ENCODE measurements around the gene SYCP1. TPM values are rescaled to one million over a fixed set of nuclear protein-coding genes. Genes with fewer than 3 reads are reported as not detected.
"Not testable (repeated sequence)": the region's sequence is repeated elsewhere in the genome, so short reads cannot be mapped to it uniquely, and the experiment has no call there.

SYCP1 gene
- total RNA-seq, 2 experiments from 2014 or later, result not detected

DNA sequence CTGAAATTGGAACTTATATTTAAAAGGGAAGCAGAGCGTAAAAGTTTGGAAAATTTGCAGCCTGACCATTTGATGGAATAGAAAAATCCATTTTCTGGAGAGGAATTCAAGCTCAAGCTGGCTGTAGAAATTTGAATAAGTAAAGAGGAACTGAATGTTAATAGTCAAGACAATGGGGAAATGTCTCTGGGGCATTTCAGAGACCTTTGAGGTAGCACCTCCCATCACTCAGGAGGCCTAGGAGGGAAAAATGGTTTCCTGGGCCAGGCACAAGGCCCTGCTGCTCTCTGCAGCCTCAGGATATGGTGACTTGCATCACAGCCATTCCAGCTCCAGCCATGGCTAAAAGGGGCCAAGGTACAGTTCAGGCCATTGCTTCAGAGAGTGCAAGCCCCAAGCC is 157.3 kb downstream of the SYCP1 start:
- Mint-ChIP-seq H3K9me3 (peaks cover 1% of the 10 kb centered on the region), H3K27me3 (no peaks in the 10 kb centered on the region), H3K4me3 (no peak overlapping the region), H3K27ac (no peak overlapping the region), H3K4me1 (ENCODE audit: low read depth) (no peaks in the 10 kb centered on the region), H3K36me3 (ENCODE audit: low read depth) (no peaks in the 10 kb centered on the region)
- intact Hi-C loops (cut with DNase I, micrococcal nuclease), result no loop called here
- no peak for TF ChIP-seq CTCF (IDR thresholded peaks at IDR 0.05)
- no peak overlapping the region for H3K4me3 ChIP-seq (ENCODE audit: low read length)
- H3K9me3 ChIP-seq (ENCODE audit: control insufficient read depth in 1 of 2, insufficient read depth in 1 of 2, low read length in 2 of 2), result no peaks in the 10 kb centered on the region
- no peak overlapping the region for H3K27ac ChIP-seq (ENCODE audit: low read depth in 1 of 2, low read length in 2 of 2)
- ATAC-seq (ENCODE audit: poor library complexity) (no peak), DNase-seq (no peak)
- ChIA-PET CTCF (no interaction called here), POLR2A (interaction anchor here (0.7 kb wide), 1 partner anchor 42 kb away, joined by 3 read pairs; no protein-coding TSS in a partner anchor)
- no peaks in the 10 kb centered on the region for H3K36me3 ChIP-seq (ENCODE audit: insufficient read depth, low read length)
- H3K4me1 ChIP-seq (ENCODE audit: insufficient read depth, low read length), result no peaks in the 10 kb centered on the region
- no peaks in the 10 kb centered on the region for H3K27me3 ChIP-seq (ENCODE audit: control insufficient read depth in 1 of 2, insufficient read depth in 2 of 2, low read length in 2 of 2)

DNA sequence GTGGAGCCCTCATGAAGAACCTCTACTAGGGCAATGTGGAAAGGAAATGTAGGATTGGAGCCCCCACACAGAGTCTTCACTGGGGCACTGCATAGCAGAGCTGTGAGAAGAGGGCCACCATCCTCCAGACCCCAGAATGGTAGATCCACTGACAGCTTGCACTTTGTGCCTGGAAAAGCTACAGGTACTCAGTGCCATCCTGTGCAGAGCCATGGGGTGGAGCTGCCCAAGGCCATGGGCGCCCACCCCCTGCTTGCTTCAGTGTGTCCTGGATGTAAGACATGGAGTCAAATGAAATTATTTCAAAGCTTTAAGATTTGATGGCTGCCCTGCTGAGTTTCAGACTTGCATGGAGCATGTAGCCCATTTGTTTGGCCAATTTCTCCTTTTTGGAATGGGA is 157.8 kb downstream of the SYCP1 start:
- no peak overlapping the region for H3K4me3 ChIP-seq (ENCODE audit: low read length)
- CTCF ChIA-PET, result no interaction called here

DNA sequence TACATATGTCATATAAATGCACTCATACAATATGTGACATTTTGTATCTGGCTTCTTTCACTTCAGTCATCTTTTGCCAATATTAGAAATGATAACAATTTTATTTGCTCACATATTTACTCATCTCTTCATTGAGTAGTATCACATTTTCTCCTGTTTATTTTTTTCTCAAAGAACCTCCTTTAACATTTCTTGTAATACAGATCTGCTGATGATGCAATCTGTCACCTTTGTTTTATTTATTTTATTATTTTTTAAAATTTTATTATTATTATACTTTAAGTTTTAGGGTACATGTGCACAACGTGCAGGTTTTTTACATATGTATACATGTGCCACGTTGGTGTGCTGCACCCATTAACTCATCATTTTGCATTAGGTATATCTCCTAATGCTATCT is 159.1 kb downstream of the SYCP1 start:
- POLR2A ChIA-PET, result no interaction called here
- peaks cover 1% of the 10 kb centered on the region for H3K9me3 Mint-ChIP-seq
- TF ChIP-seq CTCF (IDR thresholded peaks at IDR 0.05), result no peak

More for the DNA sequence above, 157.8 kb downstream of the SYCP1 start:
- Mint-ChIP-seq H3K27ac (no peak overlapping the region), H3K9me3 (peaks cover 1% of the 10 kb centered on the region), H3K4me3 (no peak overlapping the region), H3K36me3 (ENCODE audit: low read depth) (no peaks in the 10 kb centered on the region), H3K27me3 (no peaks in the 10 kb centered on the region), H3K4me1 (ENCODE audit: low read depth) (no peaks in the 10 kb centered on the region)
- Histone ChIP-seq H3K36me3 (ENCODE audit: insufficient read depth, low read length) (no peaks in the 10 kb centered on the region), H3K27ac (ENCODE audit: low read depth in 1 of 2, low read length in 2 of 2) (no peak overlapping the region), H3K9me3 (ENCODE audit: control insufficient read depth in 1 of 2, insufficient read depth in 1 of 2, low read length in 2 of 2) (no peaks in the 10 kb centered on the region), H3K27me3 (ENCODE audit: control insufficient read depth in 1 of 2, insufficient read depth in 2 of 2, low read length in 2 of 2) (no peaks in the 10 kb centered on the region), H3K4me1 (ENCODE audit: insufficient read depth, low read length) (no peaks in the 10 kb centered on the region)
- no peak for TF ChIP-seq CTCF (IDR thresholded peaks at IDR 0.05)
- ATAC-seq (ENCODE audit: poor library complexity) (no peak), DNase-seq (no peak)
- POLR2A ChIA-PET, result interaction anchor here (0.7 kb wide), 1 partner anchor 43 kb away, joined by 3 read pairs; no protein-coding TSS in a partner anchor
- intact Hi-C loops (cut with DNase I, micrococcal nuclease), result no loop called here

GRCh38 chr1:115019549-115019948 is 164.9 kb downstream of the SYCP1 start:
- CTCF ChIA-PET; H3K36me3 Mint-ChIP-seq (ENCODE audit: low read depth); DNase-seq; intact Hi-C loops (cut with DNase I, micrococcal nuclease); H3K27ac ChIP-seq (ENCODE audit: low read depth in 1 of 2, low read length in 2 of 2); POLR2A ChIA-PET; H3K27me3 ChIP-seq (ENCODE audit: control insufficient read depth in 1 of 2, insufficient read depth in 2 of 2, low read length in 2 of 2); H3K4me3 ChIP-seq (ENCODE audit: low read length); H3K4me3 Mint-ChIP-seq; H3K36me3 ChIP-seq (ENCODE audit: insufficient read depth, low read length); H3K4me1 Mint-ChIP-seq (ENCODE audit: low read depth); H3K9me3 Mint-ChIP-seq; H3K4me1 ChIP-seq (ENCODE audit: insufficient read depth, low read length); H3K27ac Mint-ChIP-seq; ATAC-seq (ENCODE audit: poor library complexity); H3K9me3 ChIP-seq (ENCODE audit: control insufficient read depth in 1 of 2, insufficient read depth in 1 of 2, low read length in 2 of 2): not testable (repeated sequence)
- peaks cover 40% of the 10 kb centered on the region for H3K27me3 Mint-ChIP-seq

More for the DNA sequence above, 159.1 kb downstream of the SYCP1 start:
- Mint-ChIP-seq H3K27ac (no peak overlapping the region), H3K4me1 (ENCODE audit: low read depth) (no peaks in the 10 kb centered on the region), H3K36me3 (ENCODE audit: low read depth) (no peaks in the 10 kb centered on the region), H3K27me3 (peaks cover 5% of the 10 kb centered on the region), H3K4me3 (no peak overlapping the region)
- ATAC-seq (ENCODE audit: poor library complexity) (no peak), DNase-seq (no peak)
- Histone ChIP-seq H3K27me3 (ENCODE audit: control insufficient read depth in 1 of 2, insufficient read depth in 2 of 2, low read length in 2 of 2) (no peaks in the 10 kb centered on the region), H3K9me3 (ENCODE audit: control insufficient read depth in 1 of 2, insufficient read depth in 1 of 2, low read length in 2 of 2) (no peaks in the 10 kb centered on the region), H3K4me1 (ENCODE audit: insufficient read depth, low read length) (no peaks in the 10 kb centered on the region), H3K27ac (ENCODE audit: low read depth in 1 of 2, low read length in 2 of 2) (no peak overlapping the region), H3K36me3 (ENCODE audit: insufficient read depth, low read length) (no peaks in the 10 kb centered on the region), H3K4me3 (ENCODE audit: low read length) (no peak overlapping the region)
- CTCF ChIA-PET, result no interaction called here
- intact Hi-C loops (cut with DNase I, micrococcal nuclease), result no loop called here
